ENCODE measurements around the gene OSBP2.

DNA sequence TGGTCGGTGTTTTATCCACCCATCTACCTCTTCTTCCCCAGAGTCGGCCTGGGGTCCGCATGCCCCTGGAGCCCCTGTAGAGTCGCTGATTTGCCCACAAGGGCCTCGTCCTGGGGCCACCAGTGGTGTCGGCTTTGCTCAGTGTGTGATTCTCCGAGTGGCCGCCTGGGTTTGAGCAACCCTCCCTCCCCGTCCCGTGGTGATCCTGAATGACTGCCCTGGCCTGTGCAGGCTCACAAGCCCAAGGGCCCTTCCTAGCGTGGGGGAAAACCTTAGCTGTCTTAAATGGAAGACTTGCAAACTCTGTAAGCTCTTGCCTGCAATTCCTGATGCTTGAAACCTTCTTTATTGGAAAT lies 128.3 kb downstream of the OSBP2 start:
- TF ChIP-seq, protein P1, sequence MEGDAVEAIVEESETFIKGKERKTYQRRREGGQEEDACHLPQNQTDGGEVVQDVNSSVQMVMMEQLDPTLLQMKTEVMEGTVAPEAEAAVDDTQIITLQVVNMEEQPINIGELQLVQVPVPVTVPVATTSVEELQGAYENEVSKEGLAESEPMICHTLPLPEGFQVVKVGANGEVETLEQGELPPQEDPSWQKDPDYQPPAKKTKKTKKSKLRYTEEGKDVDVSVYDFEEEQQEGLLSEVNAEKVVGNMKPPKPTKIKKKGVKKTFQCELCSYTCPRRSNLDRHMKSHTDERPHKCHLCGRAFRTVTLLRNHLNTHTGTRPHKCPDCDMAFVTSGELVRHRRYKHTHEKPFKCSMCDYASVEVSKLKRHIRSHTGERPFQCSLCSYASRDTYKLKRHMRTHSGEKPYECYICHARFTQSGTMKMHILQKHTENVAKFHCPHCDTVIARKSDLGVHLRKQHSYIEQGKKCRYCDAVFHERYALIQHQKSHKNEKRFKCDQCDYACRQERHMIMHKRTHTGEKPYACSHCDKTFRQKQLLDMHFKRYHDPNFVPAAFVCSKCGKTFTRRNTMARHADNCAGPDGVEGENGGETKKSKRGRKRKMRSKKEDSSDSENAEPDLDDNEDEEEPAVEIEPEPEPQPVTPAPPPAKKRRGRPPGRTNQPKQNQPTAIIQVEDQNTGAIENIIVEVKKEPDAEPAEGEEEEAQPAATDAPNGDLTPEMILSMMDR (optimal IDR thresholded peaks at IDR 0.05 in 1 of 3, IDR thresholded peaks at IDR 0.05 in 1 of 3, conservative IDR thresholded peaks at IDR 0.05 in 1 of 3; ENCODE audit: extremely low read depth in 1 of 3, insufficient read depth in 2 of 3, low read length in 3 of 3) = no peak
- TF ChIP-seq EZH2 (IDR thresholded peaks at IDR 0.05; ENCODE audit: low read length) = no peak

Measured in keratinocyte (primary cell).